Stimulated activated CD4-positive, alpha-beta T cell treated with anti-CD3 and anti-CD28 coated beads, Interleukin-1b, Interleukin-23, amount 100 ng/mL, for 48 hours (primary cell): Measurements from ENCODE around the gene NKTR.

ENCODE experiments used
- DNase-seq: peaks from one replicate; pipeline ENCODE4 v3.0.0-alpha.2; 2020

The NKTR gene

GRCh38 chr3:42651248-42652091, 51.0 kb downstream of the NKTR start:
- no peak for DNase-seq

GRCh38 chr3:42652251-42652610, 51.7 kb downstream of the NKTR start:
- DNase-seq = no peak

DNA sequence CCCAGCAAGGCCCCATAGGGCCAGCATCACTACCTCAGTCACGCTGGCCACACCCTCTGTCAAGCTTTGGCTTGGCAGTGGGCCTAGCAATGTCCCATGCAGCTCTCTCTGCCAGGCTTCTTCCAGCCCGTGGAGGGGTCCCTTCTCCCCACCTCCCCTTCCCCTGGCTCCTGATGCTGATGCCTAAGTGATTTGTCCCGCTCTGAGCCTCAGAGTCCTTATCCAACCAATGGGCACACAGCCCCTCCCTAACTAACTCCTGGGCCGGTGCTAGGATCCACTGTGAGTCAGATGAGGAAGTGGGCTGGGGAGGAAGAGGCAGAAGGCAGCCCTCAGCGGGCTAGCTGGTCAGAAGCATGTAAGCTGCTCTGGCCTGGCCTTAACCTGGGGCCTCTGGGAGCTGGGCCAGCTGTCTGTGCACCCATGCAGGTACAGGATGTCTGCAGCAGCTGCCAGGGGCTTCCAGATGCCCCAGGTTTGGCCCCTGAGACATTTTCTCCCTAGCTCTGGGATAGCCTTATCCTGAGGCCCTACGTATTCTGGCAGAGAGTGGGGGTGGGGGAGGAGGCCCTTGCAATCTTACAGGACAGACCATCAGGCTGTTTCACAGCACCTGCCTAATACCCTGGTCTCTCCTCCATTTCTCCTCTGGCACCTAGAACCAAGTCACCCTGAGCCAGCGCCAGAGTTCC, 52.3 kb downstream of the NKTR start:
- no peak for DNase-seq

GRCh38 chr3:42653303-42653559, 52.7 kb downstream of the NKTR start:
- no peak for DNase-seq

DNA sequence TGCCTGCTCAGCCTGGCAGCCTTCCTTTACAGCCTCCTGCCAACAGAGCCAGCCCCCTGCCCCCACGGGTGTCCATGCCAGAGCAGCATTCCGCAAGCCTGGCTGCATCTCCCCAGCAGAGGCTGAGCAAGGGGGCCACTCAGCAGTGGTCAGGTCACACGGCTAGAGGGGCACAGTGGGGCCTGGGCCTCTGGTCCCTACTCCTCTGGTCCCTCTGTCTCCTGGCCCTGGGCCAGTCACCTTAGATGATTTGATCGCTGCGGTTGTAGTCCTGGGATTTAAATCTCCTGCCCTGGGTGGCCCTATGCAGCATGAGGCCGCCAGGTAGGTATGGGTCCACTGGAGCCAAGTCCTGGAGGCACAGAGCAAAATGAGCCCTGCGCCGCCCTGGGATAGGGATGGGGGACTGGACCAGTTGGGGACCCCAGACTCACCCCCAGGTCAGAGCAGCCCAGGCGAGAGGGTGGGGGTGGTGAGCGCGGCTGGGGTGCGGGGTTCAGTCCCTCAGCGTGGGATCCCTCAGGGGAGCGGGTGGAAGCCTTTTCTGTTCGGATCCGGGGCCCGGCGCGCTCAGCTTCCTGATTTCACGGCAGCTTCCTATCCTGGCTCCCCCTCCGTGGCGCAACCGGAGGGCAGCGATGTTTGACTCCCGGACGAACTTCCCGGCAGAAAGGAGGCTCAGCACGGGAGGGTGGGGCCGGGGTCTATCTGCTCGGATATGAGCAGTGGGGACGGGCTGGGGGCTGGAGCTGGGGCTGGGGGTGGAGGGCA, 53.3 kb downstream of the NKTR start, which contains the start of gene ZBTB47:
Gene ZBTB47, plus strand, starts transcription at position 138 of the 771 bp plus-strand sequence. CDS start 4,659 bp downstream, outside the sequence.
- DNase-seq = no peak

GRCh38 chr3:42654331-42655201, 54.1 kb downstream of the NKTR start:
- DNase-seq = no peak

GRCh38 chr3:42655331-42655888, 54.9 kb downstream of the NKTR start:
- no peak for DNase-seq

DNA sequence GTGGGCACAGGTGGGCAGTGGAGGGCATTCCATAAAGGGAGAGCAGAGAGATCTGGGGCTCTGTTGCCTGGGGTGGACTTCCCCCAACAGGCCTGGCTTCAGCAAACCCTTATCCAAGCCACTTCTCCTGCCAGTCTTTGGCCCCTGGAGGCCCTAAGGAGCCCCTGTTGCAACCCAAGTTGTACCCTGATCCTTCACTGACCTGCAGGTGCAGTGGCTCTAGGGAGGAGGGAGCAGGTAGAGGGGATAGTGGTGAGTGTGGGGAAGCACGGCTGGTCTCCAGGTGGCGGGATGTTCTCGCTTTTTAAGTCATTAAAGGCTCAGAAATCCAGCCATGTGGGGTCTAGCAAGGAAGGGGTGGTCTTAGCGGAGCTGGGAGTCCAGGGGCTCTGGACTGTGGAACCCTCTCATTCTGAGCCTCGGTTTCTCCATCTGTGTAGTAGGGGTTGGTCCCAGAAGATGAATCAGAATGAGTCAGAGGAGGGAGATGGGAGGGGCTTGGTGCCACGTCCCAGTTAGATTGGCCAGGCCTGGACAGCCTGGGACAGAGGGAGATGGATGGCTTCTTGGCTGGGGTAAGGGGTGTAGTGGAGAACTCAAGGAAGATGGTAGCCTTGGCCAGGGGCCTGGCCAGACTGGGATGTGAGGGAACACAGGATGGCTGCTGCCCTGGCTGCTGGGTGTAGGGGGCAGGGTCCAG, 55.6 kb downstream of the NKTR start:
- no peak for DNase-seq

DNA sequence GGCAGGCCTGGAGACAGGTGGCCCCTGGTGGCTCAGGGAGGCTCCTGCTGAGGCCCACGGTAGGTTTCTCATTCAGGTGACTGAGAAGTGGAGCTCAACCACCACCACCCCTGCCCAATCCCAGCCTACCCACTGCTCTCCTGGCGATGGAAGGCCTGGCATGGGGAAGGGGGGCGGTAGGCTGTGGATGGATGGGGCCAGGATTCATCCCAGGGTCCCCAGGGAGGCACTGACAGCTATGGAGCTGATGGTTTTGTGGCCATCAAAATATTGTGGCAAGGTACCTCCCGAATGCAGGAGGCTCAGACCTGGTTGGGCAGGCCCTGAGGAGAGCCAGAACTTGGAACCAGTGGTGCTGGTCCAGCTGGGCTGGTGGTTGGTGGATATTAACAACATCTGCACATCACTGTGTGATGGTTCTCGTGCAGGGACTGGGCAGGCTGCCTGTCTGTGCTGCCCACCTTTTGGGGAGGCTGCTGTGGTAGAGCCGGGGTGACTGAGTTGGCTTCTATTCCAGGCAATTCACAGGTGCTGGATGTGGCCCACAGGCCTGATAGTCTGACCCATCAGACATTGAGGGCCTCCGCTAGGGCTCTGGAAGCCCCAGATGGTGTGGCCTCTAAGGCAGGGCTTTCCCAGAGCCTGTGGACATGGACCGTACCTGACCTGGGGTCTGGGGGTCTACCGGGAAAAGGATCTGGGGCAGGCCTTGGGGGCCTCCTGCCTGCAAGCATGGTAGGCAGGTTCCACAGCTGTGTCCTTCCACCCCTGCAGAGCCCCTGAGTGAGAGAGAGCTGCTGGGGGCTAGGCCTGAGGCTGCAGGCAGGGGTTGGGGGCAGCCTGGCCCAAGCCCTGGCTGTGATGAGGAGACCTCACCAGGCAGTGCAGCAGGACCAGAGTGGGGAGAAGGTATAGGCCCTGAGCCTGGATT, 56.5 kb downstream of the NKTR start:
- DNase-seq = no peak

GRCh38 chr3:42657675-42658074, 57.2 kb downstream of the NKTR start:
- DNase-seq = no peak

DNA sequence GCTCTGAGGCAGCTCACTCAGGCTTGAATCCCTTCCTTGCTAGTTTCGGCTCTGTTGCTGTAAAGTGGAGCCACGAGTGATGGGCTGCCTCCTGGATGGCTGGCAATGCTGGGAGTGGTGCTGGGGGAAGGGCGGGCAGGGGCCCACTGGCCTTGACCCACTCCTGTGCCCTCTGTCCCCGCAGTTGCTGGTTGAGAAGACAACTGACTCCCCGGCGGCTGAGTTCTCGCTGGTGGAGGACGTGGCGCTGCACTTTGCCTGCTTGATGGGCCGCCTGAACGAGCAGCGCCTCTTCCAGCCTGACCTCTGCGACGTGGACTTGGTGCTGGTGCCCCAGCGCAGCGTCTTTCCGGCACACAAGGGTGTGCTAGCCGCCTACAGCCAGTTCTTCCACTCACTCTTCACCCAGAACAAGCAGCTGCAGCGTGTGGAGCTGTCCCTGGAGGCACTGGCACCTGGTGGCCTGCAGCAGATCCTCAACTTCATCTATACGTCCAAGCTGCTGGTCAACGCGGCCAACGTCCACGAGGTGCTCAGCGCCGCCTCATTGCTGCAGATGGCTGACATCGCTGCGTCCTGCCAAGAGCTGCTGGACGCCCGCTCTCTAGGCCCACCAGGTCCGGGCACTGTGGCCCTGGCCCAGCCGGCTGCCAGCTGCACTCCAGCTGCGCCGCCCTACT, 57.7 kb downstream of the NKTR start:
- DNase-seq = no peak

DNA sequence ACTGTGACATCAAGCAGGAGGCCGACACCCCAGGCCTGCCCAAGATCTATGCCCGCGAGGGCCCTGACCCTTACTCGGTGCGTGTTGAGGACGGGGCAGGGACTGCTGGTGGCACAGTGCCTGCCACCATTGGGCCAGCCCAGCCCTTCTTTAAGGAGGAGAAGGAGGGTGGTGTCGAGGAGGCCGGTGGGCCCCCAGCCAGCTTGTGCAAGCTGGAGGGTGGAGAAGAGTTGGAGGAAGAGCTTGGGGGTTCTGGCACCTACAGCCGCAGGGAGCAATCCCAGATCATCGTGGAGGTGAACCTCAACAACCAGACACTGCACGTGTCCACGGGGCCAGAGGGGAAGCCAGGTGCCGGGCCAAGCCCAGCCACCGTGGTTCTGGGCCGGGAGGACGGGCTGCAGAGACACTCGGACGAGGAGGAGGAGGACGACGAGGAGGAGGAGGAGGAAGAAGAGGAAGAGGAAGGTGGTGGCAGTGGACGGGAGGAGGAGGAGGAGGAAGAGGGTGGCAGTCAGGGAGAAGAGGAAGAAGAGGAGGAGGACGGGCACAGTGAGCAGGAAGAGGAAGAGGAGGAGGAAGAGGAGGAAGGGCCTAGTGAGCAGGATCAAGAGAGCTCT, 58.4 kb downstream of the NKTR start:
- DNase-seq = no peak

DNA sequence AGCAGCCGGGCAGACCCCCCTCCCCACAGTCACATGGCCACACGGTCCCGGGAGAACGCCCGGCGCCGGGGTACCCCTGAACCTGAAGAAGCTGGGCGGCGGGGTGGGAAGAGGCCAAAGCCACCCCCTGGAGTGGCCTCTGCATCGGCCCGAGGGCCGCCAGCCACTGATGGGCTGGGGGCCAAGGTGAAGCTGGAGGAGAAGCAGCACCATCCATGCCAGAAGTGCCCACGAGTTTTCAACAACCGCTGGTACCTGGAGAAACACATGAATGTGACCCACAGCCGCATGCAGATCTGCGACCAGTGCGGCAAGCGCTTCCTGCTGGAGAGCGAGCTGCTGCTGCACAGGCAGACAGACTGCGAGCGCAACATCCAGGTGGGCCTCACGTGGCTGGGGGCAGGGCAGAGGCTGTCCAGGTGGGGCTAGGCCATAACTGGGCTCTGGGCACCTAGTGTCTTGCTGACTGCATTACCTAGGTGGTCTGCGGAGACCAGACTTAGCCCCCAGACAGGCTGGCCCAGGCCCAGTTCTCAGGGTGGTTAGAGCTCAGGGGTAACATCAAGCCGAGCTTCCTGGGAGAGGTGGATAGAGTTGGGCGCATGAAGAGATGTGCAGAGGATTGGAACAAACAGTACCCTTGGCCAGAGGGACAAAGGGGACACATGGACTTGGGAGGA, 59.1 kb downstream of the NKTR start:
- DNase-seq = no peak

- no peak for DNase-seq
Observed at GRCh38 chr3:42660131-42660715, 59.7 kb downstream of the NKTR start.

GRCh38 chr3:42660898-42661297, 60.4 kb downstream of the NKTR start:
- no peak for DNase-seq

GRCh38 chr3:42661593-42662022, 61.1 kb downstream of the NKTR start:
- no peak for DNase-seq

- no peak for DNase-seq
Observed at GRCh38 chr3:42662037-42662812, 61.7 kb downstream of the NKTR start.
